IPS-18a (cell line): Measurements from ENCODE around the gene HS3ST4.

ENCODE experiments used
- H3K27ac ChIP-seq: one replicate; pipeline ENCODE4 v1.5.1; 2013; ENCODE audit warnings: low read length
- H3K27me3 ChIP-seq: one replicate; pipeline ENCODE4 v1.6.1; 2013; ENCODE audit warnings: mild to moderate bottlenecking, low read length; ENCODE audit not compliant: control insufficient read depth, insufficient read depth
- H3K36me3 ChIP-seq: one replicate; pipeline ENCODE4 v1.6.1; 2013; ENCODE audit warnings: low read depth, low read length; ENCODE audit not compliant: control insufficient read depth
- H3K4me1 ChIP-seq: one replicate; pipeline ENCODE4 v1.6.1; 2013; ENCODE audit warnings: low read depth, low read length; ENCODE audit not compliant: control insufficient read depth
- H3K4me3 ChIP-seq: one replicate; pipeline ENCODE4 v1.5.1; 2013; ENCODE audit warnings: low read length
- H3K9ac ChIP-seq: one replicate; pipeline ENCODE4 v1.6.1; 2013; ENCODE audit warnings: mild to moderate bottlenecking, low read length, moderate library complexity
- H3K9me3 ChIP-seq: one replicate; pipeline ENCODE4 v1.6.1; 2013; ENCODE audit warnings: low read depth, low read length; ENCODE audit not compliant: control insufficient read depth

Gene HS3ST4

GRCh38 chr16:25700547-25700946 is 8.8 kb downstream of the HS3ST4 start:
- Histone ChIP-seq H3K36me3 (no peaks in the 10 kb centered on the region), H3K27ac (no peak overlapping the region), H3K9ac (no peak overlapping the region), H3K4me3 (no peak overlapping the region), H3K4me1 (no peaks in the 10 kb centered on the region), H3K27me3 (peaks cover 3% of the 10 kb centered on the region), H3K9me3 (no peaks in the 10 kb centered on the region)

- Histone ChIP-seq H3K27ac (no peak overlapping the region), H3K9ac (no peak overlapping the region), H3K4me1 (peaks cover 9% of the 10 kb centered on the region), H3K27me3 (no peaks in the 10 kb centered on the region), H3K36me3 (no peaks in the 10 kb centered on the region), H3K9me3 (no peaks in the 10 kb centered on the region), H3K4me3 (no peak overlapping the region)
Measured at GRCh38 chr16:25707553-25707952, 15.8 kb downstream of the HS3ST4 start.

- Histone ChIP-seq H3K36me3 (no peaks in the 10 kb centered on the region), H3K9me3 (no peaks in the 10 kb centered on the region), H3K27ac (no peak overlapping the region)
Measured at GRCh38 chr16:25707982-25708583, 16.3 kb downstream of the HS3ST4 start.

GRCh38 chr16:25709213-25709612 is 17.5 kb downstream of the HS3ST4 start:
- Histone ChIP-seq H3K4me1 (peaks cover 9% of the 10 kb centered on the region), H3K27ac (no peak overlapping the region), H3K27me3 (no peaks in the 10 kb centered on the region), H3K9me3 (no peaks in the 10 kb centered on the region), H3K4me3 (no peak overlapping the region), H3K9ac (no peak overlapping the region), H3K36me3 (no peaks in the 10 kb centered on the region)

More at GRCh38 chr16:25707982-25708583, 16.3 kb downstream of the HS3ST4 start:
- H3K4me1 ChIP-seq: peaks cover 9% of the 10 kb centered on the region
- no peak overlapping the region for H3K4me3 ChIP-seq
- H3K27me3 ChIP-seq: no peaks in the 10 kb centered on the region
- no peak overlapping the region for H3K9ac ChIP-seq

GRCh38 chr16:25713785-25714570 is 22.2 kb downstream of the HS3ST4 start:
- Histone ChIP-seq H3K27me3 (no peaks in the 10 kb centered on the region), H3K9ac (no peak overlapping the region), H3K9me3 (no peaks in the 10 kb centered on the region), H3K4me1 (peaks cover 6% of the 10 kb centered on the region), H3K4me3 (no peak overlapping the region), H3K36me3 (no peaks in the 10 kb centered on the region), H3K27ac (no peak overlapping the region)

- Histone ChIP-seq H3K27ac (no peak overlapping the region), H3K9ac (no peak overlapping the region)
Measured at GRCh38 chr16:25716186-25716585, 24.4 kb downstream of the HS3ST4 start.

GRCh38 chr16:25721439-25721838 is 29.7 kb downstream of the HS3ST4 start:
- no peaks in the 10 kb centered on the region for H3K27me3 ChIP-seq

More at GRCh38 chr16:25716186-25716585, 24.4 kb downstream of the HS3ST4 start:
- H3K36me3 ChIP-seq: no peaks in the 10 kb centered on the region
- no peaks in the 10 kb centered on the region for H3K4me1 ChIP-seq
- H3K9me3 ChIP-seq: no peaks in the 10 kb centered on the region
- H3K27me3 ChIP-seq: no peaks in the 10 kb centered on the region
- no peak overlapping the region for H3K4me3 ChIP-seq

GRCh38 chr16:25726430-25727098 is 34.8 kb downstream of the HS3ST4 start:
- no peaks in the 10 kb centered on the region for H3K9me3 ChIP-seq
- no peak overlapping the region for H3K9ac ChIP-seq
- H3K27ac ChIP-seq: no peak overlapping the region
- H3K36me3 ChIP-seq: no peaks in the 10 kb centered on the region
- H3K27me3 ChIP-seq: no peaks in the 10 kb centered on the region
- no peaks in the 10 kb centered on the region for H3K4me1 ChIP-seq
- no peak overlapping the region for H3K4me3 ChIP-seq

More at GRCh38 chr16:25721439-25721838, 29.7 kb downstream of the HS3ST4 start:
- H3K36me3 ChIP-seq: no peaks in the 10 kb centered on the region
- no peaks in the 10 kb centered on the region for H3K4me1 ChIP-seq
- no peak overlapping the region for H3K4me3 ChIP-seq
- H3K27ac ChIP-seq: no peak overlapping the region
- no peaks in the 10 kb centered on the region for H3K9me3 ChIP-seq
- no peak overlapping the region for H3K9ac ChIP-seq

- Histone ChIP-seq H3K27ac (no peak overlapping the region), H3K4me1 (no peaks in the 10 kb centered on the region), H3K9ac (no peak overlapping the region), H3K36me3 (no peaks in the 10 kb centered on the region), H3K27me3 (no peaks in the 10 kb centered on the region), H3K4me3 (no peak overlapping the region), H3K9me3 (no peaks in the 10 kb centered on the region)
Measured at GRCh38 chr16:25729188-25729915, 37.6 kb downstream of the HS3ST4 start.

- Histone ChIP-seq H3K36me3 (no peaks in the 10 kb centered on the region), H3K4me1 (no peaks in the 10 kb centered on the region), H3K27me3 (no peaks in the 10 kb centered on the region), H3K9me3 (no peaks in the 10 kb centered on the region), H3K9ac (no peak overlapping the region), H3K27ac (no peak overlapping the region), H3K4me3 (no peak overlapping the region)
Measured at GRCh38 chr16:25730396-25730795, 38.6 kb downstream of the HS3ST4 start.
